ENCODE results near the gene ASXL2.

Gene ASXL2

GRCh38 chr2:25797620-25798488 lies 80.4 kb downstream of the ASXL2 start:
- no peak for DNase-seq (ENCODE audit: low spot score)

GRCh38 chr2:25794544-25795276 lies 83.6 kb downstream of the ASXL2 start:
- no peak for DNase-seq (ENCODE audit: low spot score)

GRCh38 chr2:25790074-25790790 lies 88.1 kb downstream of the ASXL2 start:
- no peak for DNase-seq (ENCODE audit: low spot score)

GRCh38 chr2:25788457-25788856 lies 89.8 kb downstream of the ASXL2 start:
- DNase-seq (ENCODE audit: low spot score): no peak

GRCh38 chr2:25787020-25787419 lies 91.3 kb downstream of the ASXL2 start:
- DNase-seq (ENCODE audit: low spot score): no peak

- DNase-seq (ENCODE audit: low spot score): no peak
These were observed 93.9 kb downstream of the ASXL2 start for GRCh38 chr2:25784404-25784803.

- no peak for DNase-seq (ENCODE audit: low spot score)
These were observed 101.2 kb downstream of the ASXL2 start for GRCh38 chr2:25777077-25777476.

- no peak for DNase-seq (ENCODE audit: low spot score)
These were observed 106.2 kb downstream of the ASXL2 start for GRCh38 chr2:25772078-25772477.

- no peak for DNase-seq (ENCODE audit: low spot score)
These were observed 114.7 kb downstream of the ASXL2 start for GRCh38 chr2:25763575-25763974.

GRCh38 chr2:25760297-25760696 lies 118.0 kb downstream of the ASXL2 start:
- no peak for DNase-seq (ENCODE audit: low spot score)

- no peak for DNase-seq (ENCODE audit: low spot score)
These were observed 119.9 kb downstream of the ASXL2 start for GRCh38 chr2:25758348-25758747.

- no peak for DNase-seq (ENCODE audit: low spot score)
These were observed 120.4 kb downstream of the ASXL2 start for GRCh38 chr2:25757906-25758305.

GRCh38 chr2:25756536-25756935 lies 121.8 kb downstream of the ASXL2 start:
- DNase-seq (ENCODE audit: low spot score): no peak

- DNase-seq (ENCODE audit: low spot score): no peak
These were observed 128.6 kb downstream of the ASXL2 start for GRCh38 chr2:25749676-25750075.

- DNase-seq (ENCODE audit: low spot score): no peak
These were observed 134.2 kb downstream of the ASXL2 start for GRCh38 chr2:25744055-25744454.

- DNase-seq (ENCODE audit: low spot score): no peak
These were observed 135.0 kb downstream of the ASXL2 start for GRCh38 chr2:25743132-25743830.

GRCh38 chr2:25742501-25742900 lies 135.8 kb downstream of the ASXL2 start:
- no peak for DNase-seq (ENCODE audit: low spot score)

- no peak for DNase-seq (ENCODE audit: low spot score)
These were observed 137.4 kb downstream of the ASXL2 start for GRCh38 chr2:25740810-25741381.

GRCh38 chr2:25738383-25739343 lies 139.6 kb downstream of the ASXL2 start:
- no peak for DNase-seq (ENCODE audit: low spot score)

- DNase-seq (ENCODE audit: low spot score): no peak
These were observed 141.3 kb downstream of the ASXL2 start for GRCh38 chr2:25736899-25737515.

All from kidney capillary endothelial cell (primary cell).